ENCODE measurements around the gene GNB1. TPM values are rescaled to one million over a fixed set of nuclear protein-coding genes. Genes with fewer than 3 reads are reported as not detected.
A peak's percentile ranks its signal among the peaks of the same experiment; 100 is the strongest.
"Not testable (repeated sequence)": the region's sequence is repeated elsewhere in the genome, so short reads cannot be mapped to it uniquely, and the experiment has no call there.

The GNB1 gene
- total and polyA plus RNA-seq, 10 of the 15 experiments (the other 5 are each of a cell fraction or from before 2014, with no cell fraction given) = 23.0 to 392 (median 93.9) TPM

DNA sequence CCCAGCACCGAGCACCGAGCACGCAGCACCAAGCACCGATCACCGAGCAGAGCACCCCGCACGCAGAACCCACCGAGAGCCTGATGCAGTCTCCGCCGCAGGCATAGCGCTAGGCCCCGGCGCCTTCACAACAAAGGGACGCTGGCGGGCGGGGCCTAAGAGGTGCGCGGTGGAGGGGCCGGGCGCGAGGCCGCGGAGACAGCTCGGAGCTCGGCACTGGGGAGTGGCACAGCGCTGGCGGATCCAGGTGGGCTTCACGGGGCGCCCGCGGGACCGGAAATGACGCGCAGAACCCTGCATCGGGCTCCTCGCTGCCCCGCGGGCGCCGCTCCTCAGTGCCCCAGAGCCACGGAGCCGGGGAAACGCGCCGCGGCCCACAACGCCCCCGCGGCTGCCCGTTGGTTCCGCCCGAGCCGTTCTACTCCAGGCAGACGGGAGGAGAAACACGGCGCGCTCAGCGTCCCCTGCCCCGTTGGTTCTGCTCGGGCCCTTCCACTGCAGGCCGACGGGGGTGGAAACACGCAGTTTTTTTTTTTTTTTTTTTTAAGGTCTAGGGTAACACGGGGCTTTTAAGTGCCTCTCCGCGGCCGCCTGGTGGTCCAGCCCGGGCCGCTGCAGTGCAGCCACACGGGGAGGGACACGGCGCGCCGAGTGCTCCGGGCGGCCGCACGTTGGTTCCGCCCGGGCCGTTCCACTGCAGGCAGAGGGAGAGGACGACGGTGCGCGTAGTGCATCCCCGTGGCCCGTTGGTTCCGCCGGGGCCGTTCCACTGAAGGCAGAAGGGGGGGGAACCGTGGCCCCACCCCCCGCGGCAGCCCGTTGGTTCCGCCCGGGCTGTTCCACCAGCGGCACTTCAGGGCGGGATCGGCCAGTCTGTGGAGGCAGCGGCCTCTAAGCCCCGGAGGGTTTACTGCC lies 145.0 kb downstream of the GNB1 start:
- peak; percentile 99 for FAIRE-seq
- H4K20me1 ChIP-seq (ENCODE audit: control insufficient read depth, insufficient read depth); intact Hi-C loops (cut with micrococcal nuclease; ENCODE audit: unreplicated experiment); H3K4me3 ChIP-seq; H3K4me2 ChIP-seq (ENCODE audit: control insufficient read depth, insufficient read depth); RAD21 ChIA-PET (ENCODE audit: unreplicated experiment); BruUV-seq (replicated peaks); H3K27me3 ChIP-seq (replicated peaks in 1 of 2; ENCODE audit: control insufficient read depth in 2 of 2, insufficient read depth in 2 of 2, low read length in 1 of 2); SMC1A ChIA-PET (ENCODE audit: uncharacterized antibody, unreplicated experiment); POLR2A ChIA-PET; in situ Hi-C loops (cut with MboI); H3K9me3 ChIP-seq (replicated peaks; ENCODE audit: control insufficient read depth, insufficient read depth, low read length); H3K4me1 ChIP-seq (ENCODE audit: control insufficient read depth, insufficient read depth, low read length); H3K36me3 ChIP-seq (ENCODE audit: control insufficient read depth in 2 of 2, insufficient read depth in 2 of 2, low read length in 1 of 2); H3K79me2 ChIP-seq (ENCODE audit: control insufficient read depth, insufficient read depth, low read length): not testable (repeated sequence)
- H3K27ac ChIP-seq (ENCODE audit: control insufficient read depth, insufficient read depth) = peak overlapping the region; percentile 72
- H3K9ac ChIP-seq (ENCODE audit: control insufficient read depth, insufficient read depth, low read length) = peak overlapping the region; percentile 60; the same call in 1 of the 2 replicates
- CTCF ChIA-PET = interaction anchor here (1.4 kb wide), 1 partner anchor 160 kb away, joined by 3 read pairs; no protein-coding TSS in a partner anchor
- ATAC-seq = peak; percentile 81
- WGBS (ENCODE audit: insufficient coverage, insufficient replicate concordance, low lambda C conversion rate, missing lambda C conversion rate) = under 1% methylated on average over 21 of the region's 101 CpGs
- H2AFZ ChIP-seq (ENCODE audit: control insufficient read depth, low read depth, low read length) = peak overlapping the region; percentile 23; the same call in 1 of the 2 replicates
- DNase-seq (ENCODE audit: low read depth, low spot score) = peak; percentile 13
- peak; percentile 80 to 97 for TF ChIP-seq BHLHE40 (IDR thresholded peaks at IDR 0.05; ENCODE audit: borderline replicate concordance in 1 of 2, low read depth in 2 of 2, low read length in 1 of 2)
- TF ChIP-seq SREBF1 (IDR thresholded peaks at IDR 0.05; ENCODE audit: low read length) = peak; percentile 96
- TF ChIP-seq, protein P1, sequence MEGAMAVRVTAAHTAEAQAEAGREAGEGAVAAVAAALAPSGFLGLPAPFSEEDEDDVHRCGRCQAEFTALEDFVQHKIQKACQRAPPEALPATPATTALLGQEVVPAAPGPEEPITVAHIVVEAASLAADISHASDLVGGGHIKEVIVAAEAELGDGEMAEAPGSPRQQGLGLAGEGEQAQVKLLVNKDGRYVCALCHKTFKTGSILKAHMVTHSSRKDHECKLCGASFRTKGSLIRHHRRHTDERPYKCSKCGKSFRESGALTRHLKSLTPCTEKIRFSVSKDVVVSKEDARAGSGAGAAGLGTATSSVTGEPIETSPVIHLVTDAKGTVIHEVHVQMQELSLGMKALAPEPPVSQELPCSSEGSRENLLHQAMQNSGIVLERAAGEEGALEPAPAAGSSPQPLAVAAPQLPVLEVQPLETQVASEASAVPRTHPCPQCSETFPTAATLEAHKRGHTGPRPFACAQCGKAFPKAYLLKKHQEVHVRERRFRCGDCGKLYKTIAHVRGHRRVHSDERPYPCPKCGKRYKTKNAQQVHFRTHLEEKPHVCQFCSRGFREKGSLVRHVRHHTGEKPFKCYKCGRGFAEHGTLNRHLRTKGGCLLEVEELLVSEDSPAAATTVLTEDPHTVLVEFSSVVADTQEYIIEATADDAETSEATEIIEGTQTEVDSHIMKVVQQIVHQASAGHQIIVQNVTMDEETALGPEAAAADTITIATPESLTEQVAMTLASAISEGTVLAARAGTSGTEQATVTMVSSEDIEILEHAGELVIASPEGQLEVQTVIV (IDR thresholded peaks at IDR 0.05; ENCODE audit: borderline replicate concordance, partially characterized antibody) = peak; percentile 46
- peak; percentile 97 for TF ChIP-seq FOXK2 (IDR thresholded peaks at IDR 0.05)
- TF ChIP-seq, protein P2, sequence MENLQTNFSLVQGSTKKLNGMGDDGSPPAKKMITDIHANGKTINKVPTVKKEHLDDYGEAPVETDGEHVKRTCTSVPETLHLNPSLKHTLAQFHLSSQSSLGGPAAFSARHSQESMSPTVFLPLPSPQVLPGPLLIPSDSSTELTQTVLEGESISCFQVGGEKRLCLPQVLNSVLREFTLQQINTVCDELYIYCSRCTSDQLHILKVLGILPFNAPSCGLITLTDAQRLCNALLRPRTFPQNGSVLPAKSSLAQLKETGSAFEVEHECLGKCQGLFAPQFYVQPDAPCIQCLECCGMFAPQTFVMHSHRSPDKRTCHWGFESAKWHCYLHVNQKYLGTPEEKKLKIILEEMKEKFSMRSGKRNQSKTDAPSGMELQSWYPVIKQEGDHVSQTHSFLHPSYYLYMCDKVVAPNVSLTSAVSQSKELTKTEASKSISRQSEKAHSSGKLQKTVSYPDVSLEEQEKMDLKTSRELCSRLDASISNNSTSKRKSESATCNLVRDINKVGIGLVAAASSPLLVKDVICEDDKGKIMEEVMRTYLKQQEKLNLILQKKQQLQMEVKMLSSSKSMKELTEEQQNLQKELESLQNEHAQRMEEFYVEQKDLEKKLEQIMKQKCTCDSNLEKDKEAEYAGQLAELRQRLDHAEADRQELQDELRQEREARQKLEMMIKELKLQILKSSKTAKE (IDR thresholded peaks at IDR 0.05; ENCODE audit: low read depth, poor library complexity, severe bottlenecking) = peak; percentile 90
- peak; percentile 96 for TF ChIP-seq JUND (IDR thresholded peaks at IDR 0.05; ENCODE audit: low read depth, low read length)
- peak; percentile 81 for TF ChIP-seq NBN (IDR thresholded peaks at IDR 0.05)
- TF ChIP-seq CHD1 (IDR thresholded peaks at IDR 0.05; ENCODE audit: low read depth, low read length) = peak; percentile 95
- TF ChIP-seq ZNF207 (IDR thresholded peaks at IDR 0.05; ENCODE audit: borderline replicate concordance) = 0 out of 2 replicates have a peak, but pooled peaks have one; percentile 45
- TF ChIP-seq NFIC (IDR thresholded peaks at IDR 0.05; ENCODE audit: low read depth, low read length) = 0 out of 2 replicates have a peak, but pooled peaks have one; percentile 26
- 0 out of 2 replicates have a peak, but pooled peaks have one; percentile 38 for TF ChIP-seq BRCA1 (IDR thresholded peaks at IDR 0.05; ENCODE audit: low read depth, low read length)
- peak; percentile 98 for TF ChIP-seq KLF5 (IDR thresholded peaks at IDR 0.05; ENCODE audit: partially characterized antibody)
- TF ChIP-seq, protein P3, sequence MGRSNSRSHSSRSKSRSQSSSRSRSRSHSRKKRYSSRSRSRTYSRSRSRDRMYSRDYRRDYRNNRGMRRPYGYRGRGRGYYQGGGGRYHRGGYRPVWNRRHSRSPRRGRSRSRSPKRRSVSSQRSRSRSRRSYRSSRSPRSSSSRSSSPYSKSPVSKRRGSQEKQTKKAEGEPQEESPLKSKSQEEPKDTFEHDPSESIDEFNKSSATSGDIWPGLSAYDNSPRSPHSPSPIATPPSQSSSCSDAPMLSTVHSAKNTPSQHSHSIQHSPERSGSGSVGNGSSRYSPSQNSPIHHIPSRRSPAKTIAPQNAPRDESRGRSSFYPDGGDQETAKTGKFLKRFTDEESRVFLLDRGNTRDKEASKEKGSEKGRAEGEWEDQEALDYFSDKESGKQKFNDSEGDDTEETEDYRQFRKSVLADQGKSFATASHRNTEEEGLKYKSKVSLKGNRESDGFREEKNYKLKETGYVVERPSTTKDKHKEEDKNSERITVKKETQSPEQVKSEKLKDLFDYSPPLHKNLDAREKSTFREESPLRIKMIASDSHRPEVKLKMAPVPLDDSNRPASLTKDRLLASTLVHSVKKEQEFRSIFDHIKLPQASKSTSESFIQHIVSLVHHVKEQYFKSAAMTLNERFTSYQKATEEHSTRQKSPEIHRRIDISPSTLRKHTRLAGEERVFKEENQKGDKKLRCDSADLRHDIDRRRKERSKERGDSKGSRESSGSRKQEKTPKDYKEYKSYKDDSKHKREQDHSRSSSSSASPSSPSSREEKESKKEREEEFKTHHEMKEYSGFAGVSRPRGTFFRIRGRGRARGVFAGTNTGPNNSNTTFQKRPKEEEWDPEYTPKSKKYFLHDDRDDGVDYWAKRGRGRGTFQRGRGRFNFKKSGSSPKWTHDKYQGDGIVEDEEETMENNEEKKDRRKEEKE (IDR thresholded peaks at IDR 0.05) = peak; percentile 90
- TF ChIP-seq SIX5 (IDR thresholded peaks at IDR 0.05; ENCODE audit: low read depth, low read length, severe bottlenecking) = peak; percentile 60
- peak; percentile 67 for TF ChIP-seq SP1 (IDR thresholded peaks at IDR 0.05; ENCODE audit: low read depth, low read length)

All from GM12878 (cell line).